ENCODE measurements around the gene ZNF580.
A peak's percentile ranks its signal among the peaks of the same experiment; 100 is the strongest.

ZNF580 gene

GRCh38 chr19:55624109-55625003, 16.4 kb upstream of the ZNF580 start, which contains the start of gene ZNF784:
Gene ZNF784, minus strand, starts transcription at chr19:55624566. Its CDS starts 5 bp downstream, at chr19:55624561.
- no peak for TF ChIP-seq ZNF274 (IDR thresholded peaks at IDR 0.05; ENCODE audit: low read depth, low read length)

GRCh38 chr19:55625004-55625326, 15.8 kb upstream of the ZNF580 start:
- no peak for TF ChIP-seq ZNF274 (IDR thresholded peaks at IDR 0.05; ENCODE audit: low read depth, low read length)
- H3K4me3 ChIP-seq (ENCODE audit: low read length) = peak overlapping the region; percentile 32; the same call in 1 of the 2 replicates

More at GRCh38 chr19:55624109-55625003, 16.4 kb upstream of the ZNF580 start, which contains the start of gene ZNF784:
- peak within 1 kb of the TSS; percentile 60 for H3K4me3 ChIP-seq (ENCODE audit: low read length)

GRCh38 chr19:55626350-55626749, 14.5 kb upstream of the ZNF580 start:
- H3K4me3 ChIP-seq (ENCODE audit: low read length) = no peak overlapping the region
- TF ChIP-seq ZNF274 (IDR thresholded peaks at IDR 0.05; ENCODE audit: low read depth, low read length) = no peak

- H3K4me3 ChIP-seq (ENCODE audit: low read length) = no peak overlapping the region
- no peak for TF ChIP-seq ZNF274 (IDR thresholded peaks at IDR 0.05; ENCODE audit: low read depth, low read length)
Measured at GRCh38 chr19:55632463-55632834, 8.4 kb upstream of the ZNF580 start.

GRCh38 chr19:55633861-55634260, 6.9 kb upstream of the ZNF580 start:
- TF ChIP-seq ZNF274 (IDR thresholded peaks at IDR 0.05; ENCODE audit: low read depth, low read length) = no peak
- H3K4me3 ChIP-seq (ENCODE audit: low read length) = peak overlapping the region; percentile 92; the same call in 1 of the 2 replicates

GRCh38 chr19:55635334-55635717, 5.5 kb upstream of the ZNF580 start:
- H3K4me3 ChIP-seq (ENCODE audit: low read length) = peak overlapping the region; percentile 92
- TF ChIP-seq ZNF274 (IDR thresholded peaks at IDR 0.05; ENCODE audit: low read depth, low read length) = no peak

- no peak for TF ChIP-seq ZNF274 (IDR thresholded peaks at IDR 0.05; ENCODE audit: low read depth, low read length)
- H3K4me3 ChIP-seq (ENCODE audit: low read length) = peak overlapping the region; percentile 92
Measured at GRCh38 chr19:55635856-55636440, 4.9 kb upstream of the ZNF580 start.

GRCh38 chr19:55636723-55637122, 4.1 kb upstream of the ZNF580 start:
- TF ChIP-seq ZNF274 (IDR thresholded peaks at IDR 0.05; ENCODE audit: low read depth, low read length) = no peak
- H3K4me3 ChIP-seq (ENCODE audit: low read length) = no peak overlapping the region

- no peak overlapping the region for H3K4me3 ChIP-seq (ENCODE audit: low read length)
- no peak for TF ChIP-seq ZNF274 (IDR thresholded peaks at IDR 0.05; ENCODE audit: low read depth, low read length)
Measured at GRCh38 chr19:55637534-55637933, 3.3 kb upstream of the ZNF580 start.

GRCh38 chr19:55638864-55639359, 1.9 kb upstream of the ZNF580 start:
- no peak overlapping the region for H3K4me3 ChIP-seq (ENCODE audit: low read length)
- no peak for TF ChIP-seq ZNF274 (IDR thresholded peaks at IDR 0.05; ENCODE audit: low read depth, low read length)

GRCh38 chr19:55640043-55640576, 692 bp upstream of the ZNF580 start:
- H3K4me3 ChIP-seq (ENCODE audit: low read length) = peak overlapping the region; percentile 95; the same call in 1 of the 2 replicates
- TF ChIP-seq ZNF274 (IDR thresholded peaks at IDR 0.05; ENCODE audit: low read depth, low read length) = no peak

- H3K4me3 ChIP-seq (ENCODE audit: low read length) = peak overlapping the region; percentile 95
- TF ChIP-seq ZNF274 (IDR thresholded peaks at IDR 0.05; ENCODE audit: low read depth, low read length) = no peak
Measured at GRCh38 chr19:55641426-55642152, 787 bp downstream of the ZNF580 start.

- peak overlapping the region; percentile 95 for H3K4me3 ChIP-seq (ENCODE audit: low read length)
- no peak for TF ChIP-seq ZNF274 (IDR thresholded peaks at IDR 0.05; ENCODE audit: low read depth, low read length)
Measured at GRCh38 chr19:55642153-55643002, 1.6 kb downstream of the ZNF580 start.

Data from GM08714 (cell line).